CD4-positive, alpha-beta memory T cell (primary cell): ENCODE measurements around the gene MCEE. TPM values are rescaled to one million over a fixed set of nuclear protein-coding genes. Genes with fewer than 3 reads are reported as not detected.
A peak's percentile ranks its signal among the peaks of the same experiment; 100 is the strongest.
"Not testable (repeated sequence)": the region's sequence is repeated elsewhere in the genome, so short reads cannot be mapped to it uniquely, and the experiment has no call there.

ENCODE experiments used
- CTCF ChIA-PET: fragments of 350-600 bp; sonication (Branson Sonifier 250); formaldehyde crosslinking; loops from one replicate; lab custom pipeline; 2021; ENCODE audit warnings: inconsistent platforms; ENCODE audit not compliant: partially characterized antibody; lab: Charles Lee
- POLR2A ChIA-PET: fragments of 350-600 bp; sonication (Branson Sonifier 250); formaldehyde crosslinking; loops from one replicate; lab custom pipeline; 2021; ENCODE audit not compliant: partially characterized antibody; lab: Charles Lee
- DNase-seq, 5 donors: peaks; one replicate each; pipeline versions ENCODE4 v3.0.0 to v3.0.0-alpha.2; 2020 to 2022; ENCODE audit warnings: mixed read lengths in 1 of 5
- H3K27ac ChIP-seq: one replicate; pipeline ENCODE4 v1.7.0; 2013; ENCODE audit warnings: low read depth, low read length
- H3K27me3 ChIP-seq: 2 replicates; pipeline ENCODE4 v1.7.0; 2013; ENCODE audit warnings: mild to moderate bottlenecking, low read length, moderate library complexity; ENCODE audit not compliant: insufficient read depth
- H3K36me3 ChIP-seq: 2 replicates; pipeline ENCODE4 v1.7.0; 2013; ENCODE audit warnings: mild to moderate bottlenecking, low read length, moderate library complexity; ENCODE audit not compliant: insufficient read depth
- H3K4me1 ChIP-seq: 2 replicates; pipeline ENCODE4 v1.7.0; 2013; ENCODE audit warnings: mild to moderate bottlenecking, low read length, moderate library complexity; ENCODE audit not compliant: insufficient read depth
- H3K4me3 ChIP-seq, 2 donors: one replicate each; pipeline ENCODE4 v1.7.0; 2013; ENCODE audit warnings: low read length in 2 of 2, mild to moderate bottlenecking in 1 of 2
- H3K9me3 ChIP-seq, 2 donors: one replicate each; pipeline ENCODE4 v1.7.0; 2013; ENCODE audit warnings: low read length in 2 of 2, control low read depth in 1 of 2; ENCODE audit not compliant: control insufficient read depth in 1 of 2
- H3K27ac Mint-ChIP-seq, 7 donors: one replicate each; pipeline ENCODE4 v1.8.0; 2020 to 2021; ENCODE audit warnings: mixed read lengths in 7 of 7, mild to moderate bottlenecking in 6 of 7, inconsistent platforms in 3 of 7, moderate library complexity in 3 of 7
- H3K27me3 Mint-ChIP-seq, 2 donors: one replicate each; pipeline ENCODE4 v1.8.0; 2020 to 2021; ENCODE audit warnings: mixed read lengths in 2 of 2
- H3K36me3 Mint-ChIP-seq, 2 donors: one replicate each; pipeline ENCODE4 v1.8.0; 2020 to 2021; ENCODE audit warnings: mixed read lengths in 2 of 2, inconsistent platforms in 1 of 2, mild to moderate bottlenecking in 1 of 2
- H3K4me1 Mint-ChIP-seq, 4 donors: one replicate each; pipeline ENCODE4 v1.8.0; 2020 to 2021; ENCODE audit warnings: mixed read lengths in 4 of 4, mild to moderate bottlenecking in 1 of 4
- H3K4me3 Mint-ChIP-seq, 8 donors: one replicate each; pipeline ENCODE4 v1.8.0; 2020 to 2021; ENCODE audit warnings: mixed read lengths in 8 of 8, mild to moderate bottlenecking in 7 of 8, moderate library complexity in 6 of 8, inconsistent platforms in 3 of 8
- H3K9me3 Mint-ChIP-seq, 8 donors: one replicate each; pipeline ENCODE4 v1.8.0; 2020 to 2021; ENCODE audit warnings: mixed read lengths in 8 of 8, mild to moderate bottlenecking in 5 of 8, inconsistent platforms in 3 of 8, moderate library complexity in 1 of 8
- intact Hi-C: fragments of 100-400 bp; cut with micrococcal nuclease; formaldehyde crosslinking; loops from one replicate; pipeline ENCODE4 v1.15.1; 2023
- polyA plus RNA-seq, 2 donors: library from polyadenylated mRNA; unstranded; fragments of 300-500 nt; fragmentation: Illumina TruSeq; gene quantifications; one replicate each; pipeline ENCODE4 v1.2.3, GENCODE V29; 2021
- total RNA-seq, 2 experiments: library from RNA; stranded (reverse); gene quantifications; one replicate each; pipeline ENCODE4 v1.2.3, GENCODE V29; 2021

MCEE gene
- total RNA-seq (10 to 100 TPM; 27.1 to 30.0 TPM), polyA plus RNA-seq (10 to 100 TPM; 20.7 to 24.7 TPM)

- peaks cover 11 to 22% (median 15%) of the 10 kb centered on the region in 4 donors for H3K4me1 Mint-ChIP-seq
- no peaks in the 10 kb centered on the region for H3K27me3 Mint-ChIP-seq
- peak within 1 kb of the TSS; percentile 88 to 91 for H3K4me3 ChIP-seq
- no peaks in the 10 kb centered on the region for H3K9me3 ChIP-seq
- H3K27me3 ChIP-seq, result no peaks in the 10 kb centered on the region
- intact Hi-C loops, result loop anchor here (1.0 kb wide), 3 partner anchors 62 to 201 kb away; partner anchors contain the start of genes NAGK, PAIP2B and ZNF638
- peaks cover 11 to 22% of the 10 kb centered on the region in 2 donors for H3K36me3 Mint-ChIP-seq
- H3K9me3 Mint-ChIP-seq, result no peaks in the 10 kb centered on the region
- ChIA-PET CTCF (interaction anchor here (0.8 to 3.0 kb wide), 5 partner anchors 30 to 96 kb away, joined by 3 to 18 read pairs (median 5); partner anchors contain the start of genes NAGK and PAIP2B), POLR2A (interaction anchor here (0.5 to 6.0 kb wide), 16 partner anchors 9 to 1693 kb away, joined by 3 to 154 read pairs (median 4); partner anchors contain the start of genes NAGK, NFU1, PAIP2B and TEX261)
- H3K4me1 ChIP-seq, result peaks cover 38% of the 10 kb centered on the region
- H3K4me3 Mint-ChIP-seq, result no peak within 1 kb of the TSS
- peak; percentile 88 to 92 (median 90) for DNase-seq
- H3K27ac ChIP-seq, result peak within 1 kb of the TSS; percentile 77
- no peak within 1 kb of the TSS for H3K27ac Mint-ChIP-seq
- peaks cover 16% of the 10 kb centered on the region for H3K36me3 ChIP-seq
Measured at GRCh38 chr2:71130152-71130904, at the start of gene MCEE, which contains the start of gene MPHOSPH10. MCEE (minus strand) TSS chr2:71130229; CDS start chr2:71130219, 10 bp downstream. MPHOSPH10 (plus strand) TSS chr2:71130634; CDS start chr2:71130666, 32 bp downstream.

GRCh38 chr2:71178836-71179235 lies 48.8 kb upstream of the MCEE start:
- intact Hi-C loops, H3K4me3 ChIP-seq, CTCF ChIA-PET, H3K27ac ChIP-seq, H3K4me3 Mint-ChIP-seq, H3K9me3 ChIP-seq, H3K36me3 Mint-ChIP-seq, POLR2A ChIA-PET, H3K4me1 ChIP-seq, H3K9me3 Mint-ChIP-seq, H3K36me3 ChIP-seq, H3K27ac Mint-ChIP-seq, H3K27me3 ChIP-seq, DNase-seq: not testable (repeated sequence)
- peaks cover 6 to 14% of the 10 kb centered on the region in 2 donors for H3K27me3 Mint-ChIP-seq
- H3K4me1 Mint-ChIP-seq, result peaks cover 0 to 13% (median 2%) of the 10 kb centered on the region in 4 donors

GRCh38 chr2:71174207-71174606 lies 44.2 kb upstream of the MCEE start:
- H3K9me3 Mint-ChIP-seq, result no peaks in the 10 kb centered on the region

GRCh38 chr2:71173096-71173495 lies 43.1 kb upstream of the MCEE start:
- peaks cover 2 to 15% of the 10 kb centered on the region in 2 donors for H3K27me3 Mint-ChIP-seq
- Histone ChIP-seq H3K36me3 (no peaks in the 10 kb centered on the region), H3K4me1 (no peaks in the 10 kb centered on the region), H3K27ac (no peak overlapping the region), H3K4me3 (no peak overlapping the region), H3K9me3 (no peaks in the 10 kb centered on the region), H3K27me3 (no peaks in the 10 kb centered on the region)
- ChIA-PET CTCF (no interaction called here), POLR2A (no interaction called here)
- H3K4me1 Mint-ChIP-seq, result peaks cover 0 to 8% (median 2%) of the 10 kb centered on the region in 4 donors
- no peak for DNase-seq
- H3K4me3 Mint-ChIP-seq, result no peak overlapping the region
- no peaks in the 10 kb centered on the region for H3K9me3 Mint-ChIP-seq
- no peaks in the 10 kb centered on the region for H3K36me3 Mint-ChIP-seq
- intact Hi-C loops, result no loop called here
- H3K27ac Mint-ChIP-seq, result no peak overlapping the region

More at GRCh38 chr2:71174207-71174606, 44.2 kb upstream of the MCEE start:
- Mint-ChIP-seq H3K27ac (no peak overlapping the region), H3K27me3 (peaks cover 6 to 19% of the 10 kb centered on the region in 2 donors), H3K36me3 (no peaks in the 10 kb centered on the region), H3K4me3 (no peak overlapping the region), H3K4me1 (peaks cover 0 to 8% (median 2%) of the 10 kb centered on the region in 4 donors)
- no peak for DNase-seq
- H3K27me3 ChIP-seq, result no peaks in the 10 kb centered on the region
- no peaks in the 10 kb centered on the region for H3K4me1 ChIP-seq
- no peak overlapping the region for H3K4me3 ChIP-seq
- no peaks in the 10 kb centered on the region for H3K9me3 ChIP-seq
- ChIA-PET POLR2A (no interaction called here), CTCF (no interaction called here)
- no peaks in the 10 kb centered on the region for H3K36me3 ChIP-seq
- H3K27ac ChIP-seq, result no peak overlapping the region
- intact Hi-C loops, result no loop called here

- no peak overlapping the region for H3K27ac ChIP-seq
- CTCF ChIA-PET, result no interaction called here
- no peak overlapping the region for H3K27ac Mint-ChIP-seq
- H3K4me1 Mint-ChIP-seq, result no peaks in the 10 kb centered on the region
- H3K9me3 Mint-ChIP-seq, result no peaks in the 10 kb centered on the region
- H3K4me3 ChIP-seq, result no peak overlapping the region
- no peaks in the 10 kb centered on the region for H3K27me3 ChIP-seq
- no peaks in the 10 kb centered on the region for H3K9me3 ChIP-seq
- POLR2A ChIA-PET, result no interaction called here
- H3K36me3 ChIP-seq, result no peaks in the 10 kb centered on the region
- H3K36me3 Mint-ChIP-seq, result no peaks in the 10 kb centered on the region
- no peaks in the 10 kb centered on the region for H3K4me1 ChIP-seq
- intact Hi-C loops, result no loop called here
- no peak for DNase-seq
- H3K27me3 Mint-ChIP-seq, result peaks cover 8 to 16% of the 10 kb centered on the region in 2 donors
- H3K4me3 Mint-ChIP-seq, result no peak overlapping the region
Measured at GRCh38 chr2:71166812-71167211, 36.8 kb upstream of the MCEE start.

GRCh38 chr2:71157124-71157793 lies 27.2 kb upstream of the MCEE start:
- Mint-ChIP-seq H3K27ac (no peak overlapping the region), H3K36me3 (no peaks in the 10 kb centered on the region), H3K27me3 (peaks cover 9 to 11% of the 10 kb centered on the region in 2 donors), H3K4me1 (peaks cover 2 to 9% (median 9%) of the 10 kb centered on the region in 4 donors), H3K4me3 (peak overlapping the region in 1 of 8 donors; percentile 35), H3K9me3 (no peaks in the 10 kb centered on the region)
- POLR2A ChIA-PET, result no interaction called here
- no peaks in the 10 kb centered on the region for H3K9me3 ChIP-seq
- no peaks in the 10 kb centered on the region for H3K36me3 ChIP-seq
- H3K4me3 ChIP-seq, result no peak overlapping the region
- peak in 4 of 5 donors; percentile 32 to 46 (median 40) for DNase-seq
- H3K27me3 ChIP-seq, result no peaks in the 10 kb centered on the region
- CTCF ChIA-PET, result interaction anchor here (1.0 to 2.2 kb wide), 6 partner anchors 13 to 353 kb away, joined by 3 to 11 read pairs (median 4); partner anchors contain the start of gene PAIP2B
- intact Hi-C loops, result no loop called here
- H3K27ac ChIP-seq, result no peak overlapping the region
- peaks cover 8% of the 10 kb centered on the region for H3K4me1 ChIP-seq

- peaks cover 8% of the 10 kb centered on the region for H3K4me1 ChIP-seq
- ChIA-PET POLR2A (no interaction called here), CTCF (interaction anchor here (0.9 to 2.2 kb wide), 8 partner anchors 12 to 356 kb away, joined by 3 to 11 read pairs (median 3); partner anchors contain the start of gene PAIP2B)
- no peaks in the 10 kb centered on the region for H3K36me3 ChIP-seq
- DNase-seq, result no peak
- H3K27me3 ChIP-seq, result no peaks in the 10 kb centered on the region
- no peaks in the 10 kb centered on the region for H3K9me3 ChIP-seq
- H3K27me3 Mint-ChIP-seq, result peaks cover 8 to 9% of the 10 kb centered on the region in 2 donors
- no peak overlapping the region for H3K27ac ChIP-seq
- H3K9me3 Mint-ChIP-seq, result no peaks in the 10 kb centered on the region
- no peak overlapping the region for H3K27ac Mint-ChIP-seq
- no peak overlapping the region for H3K4me3 ChIP-seq
- intact Hi-C loops, result no loop called here
- H3K4me1 Mint-ChIP-seq, result peaks cover 2 to 9% (median 9%) of the 10 kb centered on the region in 4 donors
- no peaks in the 10 kb centered on the region for H3K36me3 Mint-ChIP-seq
- no peak overlapping the region for H3K4me3 Mint-ChIP-seq
Measured at GRCh38 chr2:71156573-71156972, 26.5 kb upstream of the MCEE start.
